NAMALWA (cell line): ENCODE results near the gene GSN.

Source experiments
- DNase-seq: peaks from one replicate; pipeline ENCODE4 v3.0.0-alpha.2; 2015; ENCODE audit warnings: low spot score

Gene GSN

DNA sequence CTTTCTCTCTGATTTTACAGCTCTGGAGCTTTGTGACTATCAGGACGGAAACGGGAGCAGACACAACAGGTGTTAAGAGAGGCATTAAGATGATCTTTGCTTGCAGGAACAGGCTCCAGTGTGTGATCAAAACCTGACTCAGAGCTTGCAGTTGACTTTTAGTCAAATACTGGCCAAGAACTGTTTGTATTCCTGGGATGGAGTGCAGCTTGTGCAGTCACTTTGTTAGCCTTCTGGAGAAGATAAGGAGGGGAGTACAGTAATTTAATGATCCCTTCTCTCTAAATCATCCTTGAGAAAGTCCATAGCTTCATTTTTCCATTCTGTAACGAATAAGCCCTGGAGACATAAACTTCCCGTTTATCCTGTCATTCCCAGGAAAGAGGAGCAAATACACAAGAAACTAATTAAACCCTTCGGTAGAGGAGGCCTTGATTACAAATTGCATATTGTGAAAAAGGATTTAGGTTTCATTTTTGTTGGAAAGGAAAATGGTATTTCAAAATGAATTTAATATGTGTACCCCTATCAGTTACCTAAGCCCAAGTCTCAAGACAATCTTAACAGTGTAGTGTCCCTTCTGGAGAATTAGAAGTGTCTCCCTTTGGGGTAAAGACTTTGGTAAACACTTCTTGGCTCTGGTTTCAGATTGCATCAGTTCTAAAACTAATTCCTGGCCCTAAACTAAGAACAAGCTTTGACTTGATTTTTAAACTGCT lies 105.2 kb downstream of the GSN start:
- DNase-seq, result no peak

DNA sequence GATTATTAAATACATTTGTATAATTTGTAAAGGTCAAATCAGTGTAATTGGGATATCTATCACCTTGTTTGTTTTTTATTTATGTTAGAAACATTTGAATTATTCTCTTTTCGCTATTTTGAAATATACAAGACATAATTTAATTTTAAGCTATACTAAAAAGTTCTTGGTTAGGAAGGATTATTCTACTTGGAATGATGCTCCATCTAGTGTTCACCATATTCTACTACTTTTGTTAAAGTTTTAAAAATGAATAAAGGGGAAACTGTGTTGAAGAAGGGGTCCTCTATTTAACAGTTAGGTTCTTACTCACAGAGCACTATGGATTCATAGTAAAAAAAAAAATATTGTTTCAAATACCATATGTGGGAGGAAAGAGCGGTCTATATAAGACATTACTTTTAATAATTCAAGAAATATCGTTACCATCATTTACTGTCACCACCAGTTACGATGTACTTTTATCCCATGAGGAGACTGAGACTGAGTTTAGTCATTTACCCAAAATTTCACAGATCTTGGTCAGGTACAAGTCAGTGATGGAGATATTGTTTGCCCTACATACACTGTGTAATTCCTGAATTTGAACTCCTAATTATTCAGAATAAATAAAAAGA lies 108.4 kb downstream of the GSN start:
- peak; percentile 30 for DNase-seq

DNA sequence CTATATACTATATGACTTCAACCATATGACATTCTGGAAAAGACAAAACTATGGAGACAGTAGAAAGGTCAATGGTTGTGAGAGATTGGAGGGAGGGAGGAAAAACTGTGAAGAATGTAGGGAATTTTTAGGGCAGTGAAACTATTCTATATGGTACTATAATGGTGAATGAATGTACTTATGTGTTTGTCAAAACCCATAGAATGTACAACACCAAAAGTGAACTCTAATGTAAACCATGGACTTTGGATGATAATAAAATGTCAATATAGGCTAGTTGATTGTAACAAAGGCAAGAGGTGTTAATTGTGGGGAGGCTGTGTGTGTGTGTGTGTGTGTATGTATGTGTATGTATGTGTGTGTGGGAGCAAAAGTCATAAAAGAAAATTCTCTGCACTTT lies 112.9 kb downstream of the GSN start:
- DNase-seq, result no peak
